GM19351 (cell line): ENCODE measurements around the gene HPN.
"Not testable (repeated sequence)": the region's sequence is repeated elsewhere in the genome, so short reads cannot be mapped to it uniquely, and the experiment has no call there.

Experiments
- ATAC-seq: cut with Tn5 transposase; IDR thresholded peaks from one replicate; pipeline ENCODE4 v1.9.1; 2021; ENCODE audit warnings: mild to moderate bottlenecking, moderate library complexity; ENCODE audit not compliant: unreplicated experiment

Gene HPN

GRCh38 chr19:35027009-35027408 is 14.5 kb upstream of the HPN start:
- no peak for ATAC-seq

- no peak for ATAC-seq
Measured at GRCh38 chr19:35027851-35028599, 13.5 kb upstream of the HPN start.

GRCh38 chr19:35028600-35028885 is 13.0 kb upstream of the HPN start:
- ATAC-seq = not testable (repeated sequence)

DNA sequence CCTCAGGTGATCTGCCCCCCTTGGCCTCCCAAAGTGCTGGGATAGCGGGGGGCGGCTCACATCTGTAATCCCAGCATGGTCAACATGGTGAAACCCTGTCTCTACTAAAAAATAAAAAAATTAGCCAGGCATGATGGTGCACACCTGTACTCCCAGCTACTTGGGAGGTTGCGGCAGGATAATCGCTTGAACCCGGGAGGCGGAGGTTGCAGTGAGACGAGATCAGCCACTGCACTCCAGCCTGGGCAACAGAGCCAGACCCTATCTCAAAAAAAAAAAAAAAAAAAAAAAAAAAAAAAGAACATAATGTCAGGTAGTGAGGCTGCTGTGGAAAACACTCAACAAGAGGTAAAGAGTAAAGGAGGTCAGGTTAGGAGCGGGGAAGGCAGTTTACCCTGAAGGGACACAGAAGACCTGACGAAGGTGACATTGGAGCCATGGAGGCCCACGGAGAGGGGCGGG is 12.2 kb upstream of the HPN start:
- ATAC-seq = not testable (repeated sequence)

DNA sequence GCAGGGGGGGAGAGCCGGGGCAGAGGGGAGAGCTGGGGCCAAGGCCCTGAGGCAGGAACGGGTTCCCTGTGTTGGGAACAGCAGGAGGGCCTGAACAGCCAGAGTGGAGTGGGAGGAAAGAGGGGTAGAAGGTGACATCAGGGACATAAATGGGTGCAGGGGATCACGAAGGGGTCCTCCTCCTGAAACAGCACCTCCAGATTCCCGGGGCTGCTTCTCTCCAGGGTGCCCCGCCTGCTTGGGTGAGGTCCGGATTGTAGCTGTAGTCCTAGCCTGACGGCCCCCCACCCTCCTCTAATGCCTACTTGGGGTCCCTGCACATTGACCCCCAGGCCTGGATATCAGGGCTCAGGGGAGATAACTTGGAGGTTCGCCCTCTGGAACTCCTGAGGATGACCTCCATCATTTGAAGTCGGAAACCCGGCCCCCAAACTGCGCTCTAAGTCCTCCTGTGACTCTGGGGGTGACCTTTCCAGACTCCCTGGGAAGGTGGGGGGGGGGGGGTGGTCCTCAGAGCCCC is 11.7 kb upstream of the HPN start:
- ATAC-seq = no peak

GRCh38 chr19:35030257-35031071 is 11.1 kb upstream of the HPN start, which contains the start of gene SCN1B:
TSS of gene SCN1B (plus strand) at chr19:35030470. CDS start at chr19:35030821, 351 bp downstream.
- ATAC-seq = no peak

GRCh38 chr19:35031072-35031881 is 10.2 kb upstream of the HPN start:
- ATAC-seq = no peak

DNA sequence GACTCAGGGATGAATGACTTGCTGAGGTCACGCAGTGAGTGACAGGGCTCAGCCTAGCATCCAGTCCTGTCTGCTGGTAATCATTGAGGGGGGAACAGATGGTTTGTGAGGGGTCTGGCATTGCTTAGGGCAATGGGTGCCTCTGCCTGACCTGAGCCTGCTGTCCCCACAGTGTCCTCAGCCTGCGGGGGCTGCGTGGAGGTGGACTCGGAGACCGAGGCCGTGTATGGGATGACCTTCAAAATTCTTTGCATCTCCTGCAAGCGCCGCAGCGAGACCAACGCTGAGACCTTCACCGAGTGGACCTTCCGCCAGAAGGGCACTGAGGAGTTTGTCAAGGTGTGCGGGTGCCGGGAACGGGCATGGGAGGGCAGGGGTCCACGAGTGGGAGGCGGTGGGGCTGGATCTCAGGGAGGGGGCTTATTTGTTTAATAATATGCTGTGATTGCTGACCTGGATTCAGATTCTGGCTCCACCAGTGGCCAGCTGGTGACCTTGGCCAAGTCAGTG is 9.1 kb upstream of the HPN start:
- ATAC-seq = no peak

DNA sequence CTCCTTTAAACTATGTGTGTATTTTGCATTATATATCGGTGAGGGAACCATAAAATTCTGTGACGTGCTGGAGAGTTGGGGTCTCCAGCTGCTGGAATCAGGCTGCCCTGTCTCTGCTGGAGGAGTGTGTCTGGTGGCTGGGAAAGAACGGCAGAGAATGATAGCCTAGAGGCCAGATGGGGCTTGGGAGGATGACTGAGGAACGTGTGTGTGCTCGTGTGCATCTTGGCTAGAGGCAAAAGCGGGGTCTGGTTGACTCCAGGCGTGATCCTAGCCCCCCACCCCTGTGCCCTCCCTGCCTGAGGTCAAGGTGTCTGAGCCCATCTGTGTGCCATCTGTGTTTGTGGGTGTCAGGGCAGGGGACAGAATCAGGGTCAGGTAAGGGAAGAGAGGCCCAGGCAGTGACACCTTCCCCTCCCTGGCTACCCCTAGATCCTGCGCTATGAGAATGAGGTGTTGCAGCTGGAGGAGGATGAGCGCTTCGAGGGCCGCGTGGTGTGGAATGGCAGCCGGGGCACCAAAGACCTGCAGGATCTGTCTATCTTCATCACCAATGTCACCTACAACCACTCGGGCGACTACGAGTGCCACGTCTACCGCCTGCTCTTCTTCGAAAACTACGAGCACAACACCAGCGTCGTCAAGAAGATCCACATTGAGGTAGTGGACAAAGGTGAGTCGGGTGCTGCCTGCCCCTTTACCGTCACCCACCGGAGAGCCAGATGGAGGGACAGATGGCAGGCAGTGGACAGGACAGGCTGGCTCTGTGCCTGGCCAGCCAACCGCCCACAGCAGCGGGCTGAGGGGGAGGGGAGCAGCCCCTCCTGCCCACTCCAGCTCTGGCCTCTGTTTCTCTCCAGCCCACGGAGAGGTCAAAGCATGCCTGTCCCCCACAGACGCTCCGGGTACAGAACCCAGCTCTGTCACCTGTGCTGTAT is 8.2 kb upstream of the HPN start:
- no peak for ATAC-seq

- no peak for ATAC-seq
Measured at GRCh38 chr19:35034005-35034502, 7.5 kb upstream of the HPN start.

- ATAC-seq = no peak
Measured at GRCh38 chr19:35034588-35035382, 6.7 kb upstream of the HPN start.

DNA sequence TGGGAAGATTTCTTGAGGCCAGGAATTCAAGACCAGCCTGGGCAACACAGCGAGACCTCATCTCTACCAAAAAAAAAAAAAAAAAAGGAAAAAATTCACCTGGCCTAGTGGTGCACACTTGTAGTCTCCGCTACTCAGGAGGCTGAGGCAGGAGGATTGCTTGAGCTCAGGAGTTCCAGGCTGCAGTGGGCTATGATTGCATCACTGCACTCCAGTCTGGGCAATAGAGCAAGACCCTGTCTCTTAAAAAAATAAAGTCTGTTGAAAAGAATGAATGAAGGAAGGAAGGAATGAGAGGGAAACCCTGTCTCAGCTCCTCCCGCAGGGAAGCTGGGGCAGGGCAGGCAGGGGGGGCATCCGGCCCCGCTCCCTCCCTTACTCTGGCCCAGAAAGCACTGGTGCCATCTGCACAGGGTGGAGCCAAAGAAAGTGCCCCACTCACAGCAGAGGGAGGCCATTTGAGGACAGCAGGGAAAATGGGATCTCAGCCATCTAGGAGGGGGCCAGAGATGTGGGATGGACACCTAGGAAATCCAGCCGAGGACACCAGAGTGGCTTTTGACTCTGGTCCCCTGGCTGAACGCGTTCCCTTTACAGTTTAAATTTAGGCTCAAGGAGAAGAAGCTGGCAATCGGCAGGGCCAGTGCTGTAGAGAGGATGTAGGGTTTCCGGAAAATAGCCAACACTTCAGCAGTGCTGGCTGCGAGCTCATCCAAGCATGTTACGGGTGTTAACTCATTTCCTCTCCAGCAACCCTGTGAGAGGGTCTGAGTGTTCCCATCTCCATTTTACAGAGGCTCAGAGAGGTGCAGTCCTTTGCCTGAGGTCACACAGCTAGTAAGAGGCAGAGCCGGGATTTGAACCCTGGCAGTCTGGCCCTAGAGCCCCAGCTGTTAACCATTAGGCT is 3.6 kb upstream of the HPN start:
- ATAC-seq = peak; percentile 49

DNA sequence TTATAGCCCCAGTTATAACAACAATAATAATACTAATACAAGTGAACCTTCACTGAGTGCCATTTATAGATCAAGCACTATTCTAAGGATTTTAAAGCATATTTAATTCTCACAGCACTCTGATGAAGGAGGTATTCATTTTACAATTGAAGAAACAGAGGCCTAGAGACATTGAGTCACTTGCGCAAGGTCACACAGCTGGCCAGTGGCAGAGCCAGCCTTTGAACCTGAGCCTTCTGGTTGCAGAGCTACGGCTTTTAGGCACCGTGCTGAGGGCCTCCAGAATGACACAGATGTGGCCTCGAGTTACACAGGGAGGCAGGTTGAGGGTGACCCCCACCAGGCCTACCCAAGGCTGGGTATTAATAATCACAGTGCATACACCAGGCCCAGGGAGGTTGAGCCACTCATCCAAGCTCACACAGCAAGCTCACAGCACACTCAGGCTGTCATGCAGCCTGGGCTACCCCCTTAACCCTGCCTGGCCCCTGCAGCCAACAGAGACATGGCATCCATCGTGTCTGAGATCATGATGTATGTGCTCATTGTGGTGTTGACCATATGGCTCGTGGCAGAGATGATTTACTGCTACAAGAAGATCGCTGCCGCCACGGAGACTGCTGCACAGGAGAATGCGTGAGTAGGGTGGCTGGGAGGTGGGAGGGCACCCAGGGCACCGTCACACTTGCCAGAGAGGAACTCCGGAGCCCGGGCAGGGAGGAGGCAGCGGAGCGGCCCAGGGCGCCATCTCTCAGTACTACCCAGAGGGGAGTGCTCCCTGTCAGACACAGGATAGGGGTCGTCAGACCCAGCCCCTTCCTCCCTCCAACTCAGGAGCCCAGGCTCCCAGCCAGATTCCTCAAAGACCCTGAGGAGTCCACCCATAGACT is 2.7 kb upstream of the HPN start:
- ATAC-seq = no peak

DNA sequence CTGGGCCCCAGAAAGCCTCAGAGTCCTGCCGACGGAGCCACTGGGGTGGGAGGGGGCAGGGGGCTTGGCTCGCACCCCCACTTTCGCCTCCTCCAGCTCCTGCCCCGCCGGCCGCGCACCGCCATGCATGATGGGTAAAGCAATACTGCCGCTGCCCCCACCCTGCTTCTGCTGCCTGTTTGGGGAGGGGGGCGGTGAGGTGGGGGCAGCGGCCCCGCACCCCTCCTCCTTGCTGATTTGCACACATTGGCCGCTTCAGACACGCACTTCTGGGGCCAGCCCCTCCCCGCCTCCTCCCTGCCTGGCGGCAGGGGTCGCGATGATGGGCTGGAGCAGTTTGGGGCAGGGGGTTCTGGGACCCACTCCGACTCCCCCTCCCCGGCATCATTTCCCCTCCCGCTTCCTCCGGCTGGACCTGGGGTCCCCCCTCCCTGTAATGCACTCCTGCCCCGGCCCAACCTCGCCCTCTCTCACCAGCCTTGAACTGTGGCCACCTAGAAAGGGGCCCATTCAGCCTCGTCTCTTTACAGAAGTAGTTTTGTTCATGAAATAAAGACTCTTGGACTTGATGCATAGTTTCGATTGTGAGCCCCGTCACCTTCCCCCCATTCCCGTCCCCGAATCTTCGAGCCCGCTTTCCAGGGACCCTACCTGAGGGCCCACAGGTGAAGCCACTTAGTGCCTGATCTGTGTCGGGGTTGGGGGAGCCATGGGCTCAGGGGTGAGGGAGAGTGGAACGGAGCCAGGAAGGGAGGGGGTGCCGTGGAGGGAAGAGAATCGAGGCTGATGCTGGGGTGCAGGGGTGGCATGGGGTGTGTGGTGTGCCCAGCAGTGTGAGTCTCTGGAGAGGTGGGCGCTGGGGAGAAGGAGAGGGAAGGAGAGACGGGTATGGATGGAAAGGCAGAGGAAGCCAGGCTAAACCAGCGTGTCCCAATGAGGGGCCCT is 1.4 kb upstream of the HPN start:
- no peak for ATAC-seq

- no peak for ATAC-seq
Measured at GRCh38 chr19:35040826-35041547, 534 bp upstream of the HPN start.
